PFSK-1 (cell line): ENCODE data around the gene SLC35F1.

Experiments
- FOXP2 ChIP-seq: optimal IDR thresholded peaks from 2 replicates; pipeline ENCODE3; 2011; ENCODE audit warnings: borderline replicate concordance, control low read depth, inconsistent platforms; ENCODE audit not compliant: insufficient read depth; ENCODE audit errors: extremely low read length, extremely low read depth
- POLR2AphosphoS5 ChIP-seq: IDR thresholded peaks from 2 replicates; pipeline ENCODE4 v1.6.1; 2012; ENCODE audit warnings: low read depth, mild to moderate bottlenecking, control low read depth, low read length, moderate library complexity
- SIN3A ChIP-seq: IDR thresholded peaks from 2 replicates; pipeline ENCODE4 v1.6.1; 2012; ENCODE audit warnings: mild to moderate bottlenecking, low read length, moderate library complexity, borderline replicate concordance; ENCODE audit not compliant: insufficient read depth
- TAF1 ChIP-seq: IDR thresholded peaks from 2 replicates; pipeline ENCODE4 v1.6.1; 2012; ENCODE audit warnings: low read length, control low read depth, borderline replicate concordance; ENCODE audit not compliant: insufficient read depth
- TF ChIP-seq, protein P1 (sequence below), 2 experiments: IDR thresholded peaks; 2 replicates each; pipeline versions ENCODE4 v1.6.1 to v1.8.0; 2011 to 2012; ENCODE audit warnings: low read depth in 2 of 2, low read length in 2 of 2, control low read depth in 1 of 2, inconsistent platforms in 1 of 2, mild to moderate bottlenecking in 1 of 2, moderate library complexity in 1 of 2; ENCODE audit not compliant: insufficient read depth in 1 of 2

The SLC35F1 gene

DNA sequence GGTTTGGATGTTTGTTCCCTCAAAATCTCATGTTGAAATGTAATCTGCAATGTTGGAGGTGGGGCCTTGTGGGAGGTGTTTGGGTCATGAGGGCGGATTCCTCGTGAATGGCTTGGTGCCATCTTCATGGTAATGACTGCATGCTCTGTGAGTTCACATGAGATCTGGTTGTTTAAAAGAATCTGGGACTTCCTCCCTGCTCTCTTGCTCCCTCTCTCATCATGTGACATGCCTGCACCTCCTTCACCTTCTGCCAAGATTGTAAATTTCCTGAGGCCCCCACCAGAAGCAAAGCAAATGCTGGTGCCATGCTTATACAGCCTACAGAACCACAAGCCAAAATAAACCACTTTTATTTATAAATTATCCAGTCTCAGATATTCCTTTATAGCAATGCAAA is 390.8 kb downstream of the SLC35F1 start:
- TF ChIP-seq TAF1 (no peak), SIN3A (no peak), FOXP2 (no peak), POLR2AphosphoS5 (no peak)
- TF ChIP-seq, protein P1, sequence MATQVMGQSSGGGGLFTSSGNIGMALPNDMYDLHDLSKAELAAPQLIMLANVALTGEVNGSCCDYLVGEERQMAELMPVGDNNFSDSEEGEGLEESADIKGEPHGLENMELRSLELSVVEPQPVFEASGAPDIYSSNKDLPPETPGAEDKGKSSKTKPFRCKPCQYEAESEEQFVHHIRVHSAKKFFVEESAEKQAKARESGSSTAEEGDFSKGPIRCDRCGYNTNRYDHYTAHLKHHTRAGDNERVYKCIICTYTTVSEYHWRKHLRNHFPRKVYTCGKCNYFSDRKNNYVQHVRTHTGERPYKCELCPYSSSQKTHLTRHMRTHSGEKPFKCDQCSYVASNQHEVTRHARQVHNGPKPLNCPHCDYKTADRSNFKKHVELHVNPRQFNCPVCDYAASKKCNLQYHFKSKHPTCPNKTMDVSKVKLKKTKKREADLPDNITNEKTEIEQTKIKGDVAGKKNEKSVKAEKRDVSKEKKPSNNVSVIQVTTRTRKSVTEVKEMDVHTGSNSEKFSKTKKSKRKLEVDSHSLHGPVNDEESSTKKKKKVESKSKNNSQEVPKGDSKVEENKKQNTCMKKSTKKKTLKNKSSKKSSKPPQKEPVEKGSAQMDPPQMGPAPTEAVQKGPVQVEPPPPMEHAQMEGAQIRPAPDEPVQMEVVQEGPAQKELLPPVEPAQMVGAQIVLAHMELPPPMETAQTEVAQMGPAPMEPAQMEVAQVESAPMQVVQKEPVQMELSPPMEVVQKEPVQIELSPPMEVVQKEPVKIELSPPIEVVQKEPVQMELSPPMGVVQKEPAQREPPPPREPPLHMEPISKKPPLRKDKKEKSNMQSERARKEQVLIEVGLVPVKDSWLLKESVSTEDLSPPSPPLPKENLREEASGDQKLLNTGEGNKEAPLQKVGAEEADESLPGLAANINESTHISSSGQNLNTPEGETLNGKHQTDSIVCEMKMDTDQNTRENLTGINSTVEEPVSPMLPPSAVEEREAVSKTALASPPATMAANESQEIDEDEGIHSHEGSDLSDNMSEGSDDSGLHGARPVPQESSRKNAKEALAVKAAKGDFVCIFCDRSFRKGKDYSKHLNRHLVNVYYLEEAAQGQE (IDR thresholded peaks at IDR 0.05; ENCODE audit: insufficient read depth in 1 of 2, low read depth in 2 of 2, low read length in 2 of 2) = no peak

DNA sequence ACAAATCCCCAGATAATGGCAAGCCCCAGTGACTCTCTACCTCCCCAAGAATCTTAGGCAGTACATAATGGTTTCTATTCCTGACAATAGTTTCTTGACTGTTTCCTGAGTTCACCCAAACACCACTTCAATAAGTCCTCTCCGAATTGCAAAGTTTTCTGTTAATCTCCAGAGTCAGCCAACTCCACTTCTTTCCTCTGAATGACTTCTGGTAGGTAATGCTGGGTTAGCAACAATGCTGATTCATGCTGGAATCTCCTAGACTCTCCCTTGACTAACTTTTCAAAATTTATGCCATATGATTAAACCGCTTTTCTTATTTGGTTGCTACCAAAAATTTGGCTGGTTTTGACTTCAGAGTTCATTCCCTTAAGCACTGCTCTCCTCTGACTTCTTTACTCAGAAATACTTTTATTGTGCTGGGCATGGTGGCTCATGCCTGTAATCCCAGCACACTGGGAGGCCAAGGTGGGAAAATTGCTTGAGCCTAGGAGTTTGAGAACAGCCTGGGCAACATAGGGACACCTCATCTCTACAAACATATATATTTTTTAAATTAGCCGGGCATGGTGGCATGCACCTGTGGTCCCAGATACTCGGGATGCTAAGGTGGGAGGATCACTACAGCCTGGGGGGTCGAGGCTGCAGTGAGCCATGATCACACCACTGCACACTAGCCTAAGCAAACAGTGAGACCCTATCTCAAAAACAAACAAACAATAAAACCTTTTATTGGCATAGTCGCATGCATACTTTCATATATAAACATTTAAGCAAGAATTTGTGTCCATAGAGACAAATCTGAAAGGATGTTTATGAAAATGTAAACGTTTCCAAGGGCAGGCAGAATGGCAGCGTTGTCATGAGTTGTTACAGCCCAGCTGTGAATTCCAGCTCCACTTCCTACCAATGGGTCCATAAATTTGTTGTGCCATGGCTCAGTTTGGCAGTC is 391.7 kb downstream of the SLC35F1 start:
- no peak for TF ChIP-seq POLR2AphosphoS5

- no peak for TF ChIP-seq SIN3A
- TF ChIP-seq TAF1 = no peak
- TF ChIP-seq, protein P1 (IDR thresholded peaks at IDR 0.05; ENCODE audit: insufficient read depth in 1 of 2, low read depth in 2 of 2, low read length in 2 of 2) = no peak
- no peak for TF ChIP-seq POLR2AphosphoS5
- TF ChIP-seq FOXP2 = no peak
Measured at GRCh38 chr6:118299457-118299856, 392.4 kb downstream of the SLC35F1 start.

- no peak for TF ChIP-seq SIN3A
- no peak for TF ChIP-seq POLR2AphosphoS5
- no peak for TF ChIP-seq FOXP2
- TF ChIP-seq TAF1 = no peak
- TF ChIP-seq, protein P1 (IDR thresholded peaks at IDR 0.05; ENCODE audit: insufficient read depth in 1 of 2, low read depth in 2 of 2, low read length in 2 of 2) = no peak
Measured at GRCh38 chr6:118304321-118304720, 397.3 kb downstream of the SLC35F1 start.

- TF ChIP-seq TAF1 = no peak
- TF ChIP-seq, protein P1 (IDR thresholded peaks at IDR 0.05; ENCODE audit: insufficient read depth in 1 of 2, low read depth in 2 of 2, low read length in 2 of 2) = no peak
- TF ChIP-seq POLR2AphosphoS5 = no peak
- TF ChIP-seq SIN3A = no peak
Measured at GRCh38 chr6:118305081-118305480, 398.0 kb downstream of the SLC35F1 start.
